ENCODE measurements around the gene CAAP1. TPM values are rescaled to one million over a fixed set of nuclear protein-coding genes. Genes with fewer than 3 reads are reported as not detected.
"Not testable (repeated sequence)": the region's sequence is repeated elsewhere in the genome, so short reads cannot be mapped to it uniquely, and the experiment has no call there.

Gene CAAP1
- total RNA-seq, 3 donors from 2014 or later: 22.2 to 34.5 (median 23.7) TPM

DNA sequence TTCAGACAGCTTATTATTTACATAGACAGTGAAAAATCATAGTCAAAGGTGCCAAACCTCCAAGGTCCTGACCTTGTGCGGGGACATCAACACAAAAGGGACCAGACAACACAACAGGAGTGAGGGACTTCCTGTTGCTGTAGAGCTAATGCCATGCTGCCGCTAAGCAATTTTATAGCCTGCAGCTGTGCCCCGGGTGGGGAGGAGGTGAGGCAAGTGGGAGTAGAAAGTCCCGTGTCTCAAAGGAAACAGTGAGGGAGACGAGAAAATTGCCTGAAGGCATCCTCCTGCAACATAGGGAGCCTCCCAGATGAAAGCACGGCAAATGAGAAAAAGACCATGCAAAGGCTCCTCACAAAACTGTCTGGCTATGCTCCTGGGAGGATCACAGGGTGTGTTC, 58.8 kb downstream of the CAAP1 start:
- Histone ChIP-seq H3K36me3 (ENCODE audit: low read depth) (no peaks in the 10 kb centered on the region), H3K4me1 (ENCODE audit: low read depth) (no peaks in the 10 kb centered on the region), H3K4me3 (no peak overlapping the region), H3K9me3 (peaks cover 3% of the 10 kb centered on the region)
- TF ChIP-seq, protein P1, sequence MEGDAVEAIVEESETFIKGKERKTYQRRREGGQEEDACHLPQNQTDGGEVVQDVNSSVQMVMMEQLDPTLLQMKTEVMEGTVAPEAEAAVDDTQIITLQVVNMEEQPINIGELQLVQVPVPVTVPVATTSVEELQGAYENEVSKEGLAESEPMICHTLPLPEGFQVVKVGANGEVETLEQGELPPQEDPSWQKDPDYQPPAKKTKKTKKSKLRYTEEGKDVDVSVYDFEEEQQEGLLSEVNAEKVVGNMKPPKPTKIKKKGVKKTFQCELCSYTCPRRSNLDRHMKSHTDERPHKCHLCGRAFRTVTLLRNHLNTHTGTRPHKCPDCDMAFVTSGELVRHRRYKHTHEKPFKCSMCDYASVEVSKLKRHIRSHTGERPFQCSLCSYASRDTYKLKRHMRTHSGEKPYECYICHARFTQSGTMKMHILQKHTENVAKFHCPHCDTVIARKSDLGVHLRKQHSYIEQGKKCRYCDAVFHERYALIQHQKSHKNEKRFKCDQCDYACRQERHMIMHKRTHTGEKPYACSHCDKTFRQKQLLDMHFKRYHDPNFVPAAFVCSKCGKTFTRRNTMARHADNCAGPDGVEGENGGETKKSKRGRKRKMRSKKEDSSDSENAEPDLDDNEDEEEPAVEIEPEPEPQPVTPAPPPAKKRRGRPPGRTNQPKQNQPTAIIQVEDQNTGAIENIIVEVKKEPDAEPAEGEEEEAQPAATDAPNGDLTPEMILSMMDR (IDR thresholded peaks at IDR 0.05): no peak
- intact Hi-C loops (cut with DNase I, micrococcal nuclease): no loop called here
- DNase-seq (peak in 2 of 3 donors; percentile 3 to 29), ATAC-seq (peak; percentile 49)

GRCh38 chr9:26828391-26828955, 64.1 kb downstream of the CAAP1 start:
- intact Hi-C loops (cut with DNase I, micrococcal nuclease); H3K4me3 ChIP-seq; ATAC-seq; DNase-seq; H3K9me3 ChIP-seq; H3K36me3 ChIP-seq (ENCODE audit: low read depth); H3K4me1 ChIP-seq (ENCODE audit: low read depth): not testable (repeated sequence)

- no peak for ATAC-seq
These were observed 77.8 kb downstream of the CAAP1 start for GRCh38 chr9:26814799-26815198.

DNA sequence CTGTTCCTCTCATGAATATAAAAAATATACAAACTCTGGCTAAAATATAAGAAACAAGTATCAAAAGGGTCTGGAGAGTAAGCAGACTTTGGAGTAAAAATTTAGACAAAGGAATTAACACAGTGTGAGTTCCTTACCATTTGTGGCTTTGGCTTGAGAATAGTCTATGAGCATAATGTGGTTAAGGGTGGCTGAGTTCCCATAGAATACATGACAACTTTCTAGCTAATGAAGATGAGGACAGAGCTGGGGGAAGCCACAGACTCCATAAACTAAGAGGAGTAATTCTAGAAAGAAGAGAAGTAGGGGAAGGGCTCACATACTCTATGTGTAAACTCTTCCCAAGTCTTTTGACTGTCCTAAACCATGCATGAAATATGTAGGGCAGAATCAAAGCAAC, 79.4 kb downstream of the CAAP1 start:
- TF ChIP-seq, protein P1 (IDR thresholded peaks at IDR 0.05): no peak
- intact Hi-C loops (cut with DNase I, micrococcal nuclease): no loop called here
- no peak overlapping the region for H3K4me3 ChIP-seq
- H3K9me3 ChIP-seq: no peaks in the 10 kb centered on the region
- DNase-seq (no peak), ATAC-seq (no peak)
- no peaks in the 10 kb centered on the region for H3K4me1 ChIP-seq (ENCODE audit: low read depth)
- no peaks in the 10 kb centered on the region for H3K36me3 ChIP-seq (ENCODE audit: low read depth)

More at GRCh38 chr9:26814799-26815198, 77.8 kb downstream of the CAAP1 start:
- H3K9me3 ChIP-seq: no peaks in the 10 kb centered on the region
- H3K4me3 ChIP-seq: no peak overlapping the region
- TF ChIP-seq, protein P1 (IDR thresholded peaks at IDR 0.05): no peak
- intact Hi-C loops (cut with DNase I, micrococcal nuclease): no loop called here
- DNase-seq: no peak
- no peaks in the 10 kb centered on the region for H3K36me3 ChIP-seq (ENCODE audit: low read depth)
- H3K4me1 ChIP-seq (ENCODE audit: low read depth): no peaks in the 10 kb centered on the region

GRCh38 chr9:26812217-26812616, 80.4 kb downstream of the CAAP1 start:
- Histone ChIP-seq H3K4me3 (no peak overlapping the region), H3K4me1 (ENCODE audit: low read depth) (no peaks in the 10 kb centered on the region), H3K36me3 (ENCODE audit: low read depth) (no peaks in the 10 kb centered on the region), H3K9me3 (no peaks in the 10 kb centered on the region)
- TF ChIP-seq, protein P1 (IDR thresholded peaks at IDR 0.05): no peak
- ATAC-seq (no peak), DNase-seq (no peak)
- intact Hi-C loops (cut with DNase I, micrococcal nuclease): no loop called here

GRCh38 chr9:26811106-26811505, 81.5 kb downstream of the CAAP1 start:
- TF ChIP-seq, protein P1 (IDR thresholded peaks at IDR 0.05): no peak
- Histone ChIP-seq H3K4me1 (ENCODE audit: low read depth) (no peaks in the 10 kb centered on the region), H3K9me3 (no peaks in the 10 kb centered on the region), H3K4me3 (no peak overlapping the region), H3K36me3 (ENCODE audit: low read depth) (no peaks in the 10 kb centered on the region)
- intact Hi-C loops (cut with DNase I, micrococcal nuclease): no loop called here
- ATAC-seq (no peak), DNase-seq (no peak)
